HG03571 (cell line): ENCODE measurements around the gene FUCA2.
"Not testable (repeated sequence)": the region's sequence is repeated elsewhere in the genome, so short reads cannot be mapped to it uniquely, and the experiment has no call there.

Experiments
- ATAC-seq: cut with Tn5 transposase; IDR thresholded peaks from one replicate; pipeline ENCODE4 v1.9.1; 2021; ENCODE audit not compliant: unreplicated experiment

FUCA2 gene

DNA sequence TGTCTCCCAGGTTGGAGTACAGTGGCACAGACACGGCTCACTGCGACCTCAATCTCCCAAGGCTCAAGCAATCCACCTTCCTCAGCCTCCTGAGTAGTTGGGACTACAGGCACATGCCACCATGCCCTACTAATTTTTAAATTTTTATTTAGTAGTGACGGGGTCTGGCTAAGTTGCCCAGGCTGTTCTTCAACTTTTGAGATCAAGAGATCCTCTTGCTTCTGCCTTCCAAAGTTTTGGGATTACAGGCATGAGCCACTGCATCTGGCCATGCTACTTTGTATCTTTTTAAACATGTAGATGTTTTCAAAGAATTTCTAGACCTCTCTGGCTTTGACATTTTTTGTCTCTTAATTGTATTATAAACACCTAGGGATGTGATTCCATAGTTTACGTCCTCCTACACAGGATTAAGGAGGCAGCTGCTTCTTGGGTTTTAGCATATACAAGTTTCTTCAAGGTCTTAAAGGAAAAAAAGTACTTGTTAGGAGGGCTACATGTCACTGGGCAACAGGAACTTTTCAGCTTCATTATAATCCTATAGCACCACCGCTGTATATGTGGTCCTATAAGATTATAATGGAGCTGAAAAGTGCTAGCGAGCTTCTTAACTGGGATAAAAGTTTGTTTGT lies 62.3 kb downstream of the FUCA2 start:
- ATAC-seq, result no peak

DNA sequence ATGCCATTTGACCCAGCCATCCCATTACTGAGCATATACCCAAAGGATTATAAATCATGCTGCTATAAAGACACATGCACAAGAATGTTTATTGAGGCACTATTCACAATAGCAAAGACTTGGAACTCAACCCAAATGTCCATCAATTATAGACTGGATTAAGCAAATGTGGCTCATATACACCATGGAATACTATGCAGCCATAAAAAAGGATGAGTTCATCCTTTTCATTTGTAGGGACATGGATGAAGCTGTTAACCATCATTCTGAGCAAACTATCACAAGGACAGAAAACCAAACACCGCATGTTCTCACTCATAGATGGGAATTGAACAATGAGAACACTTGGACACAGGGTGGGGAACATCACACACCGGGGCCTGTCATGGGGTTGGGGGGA lies 63.7 kb downstream of the FUCA2 start:
- not testable (repeated sequence) for ATAC-seq
